ENCODE data around the gene AKR1C3.
"Not testable (repeated sequence)": the region's sequence is repeated elsewhere in the genome, so short reads cannot be mapped to it uniquely, and the experiment has no call there.

GRCh38 chr10:5054831-5055230, 39.4 kb upstream of the AKR1C3 start:
- TF ChIP-seq CTCF, POLR2AphosphoS5 (IDR thresholded peaks at IDR 0.05): not testable (repeated sequence)

Data from upper lobe of left lung (tissue), 4 donors.